ENCODE measurements around the gene PLLP. TPM values are rescaled to one million over a fixed set of nuclear protein-coding genes. Genes with fewer than 3 reads are reported as not detected.

PLLP gene
- total RNA-seq, 1 experiment from 2014 or later, result 3.1 TPM

DNA sequence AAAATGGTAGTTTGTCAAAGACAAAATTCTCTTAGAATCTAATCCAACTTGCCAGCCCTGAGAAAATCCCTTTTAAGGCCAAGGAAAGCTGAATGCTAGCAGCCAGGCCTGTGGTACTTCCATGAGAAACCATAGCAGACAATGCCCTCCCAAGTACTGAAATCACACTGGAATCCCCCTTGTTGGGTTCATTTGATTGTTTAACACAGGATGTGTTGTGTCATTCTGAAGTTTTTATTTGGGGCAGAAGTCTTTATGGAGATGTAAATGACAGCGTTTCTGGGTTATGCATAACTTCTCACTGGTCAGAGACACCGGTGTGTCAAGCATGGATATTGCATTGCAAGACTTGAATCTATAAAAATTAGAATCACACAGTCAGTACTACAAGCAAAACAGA, 45.4 kb downstream of the PLLP start (continued):
- TF ChIP-seq, protein P1, sequence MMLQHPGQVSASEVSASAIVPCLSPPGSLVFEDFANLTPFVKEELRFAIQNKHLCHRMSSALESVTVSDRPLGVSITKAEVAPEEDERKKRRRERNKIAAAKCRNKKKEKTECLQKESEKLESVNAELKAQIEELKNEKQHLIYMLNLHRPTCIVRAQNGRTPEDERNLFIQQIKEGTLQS (IDR thresholded peaks at IDR 0.05), result no peak
- TF ChIP-seq JUND (IDR thresholded peaks at IDR 0.05), result no peak

DNA sequence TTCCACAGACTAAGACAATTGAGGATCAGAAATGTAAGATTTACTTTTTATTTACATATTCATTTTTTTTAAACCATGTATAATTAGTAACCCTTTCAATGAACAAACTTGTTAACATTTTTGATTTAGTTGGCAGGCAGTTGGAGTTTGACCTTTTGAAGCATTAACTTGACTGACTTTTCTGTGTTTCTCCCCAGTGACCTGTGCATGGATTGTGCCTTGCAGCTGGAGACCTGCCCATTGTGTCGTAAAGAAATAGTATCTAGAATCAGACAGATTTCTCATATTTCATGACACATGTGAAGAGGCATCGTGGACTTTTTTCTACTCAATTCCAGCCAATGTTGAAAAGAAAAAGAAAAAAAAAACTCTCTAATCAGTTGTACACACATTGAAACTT, 45.8 kb downstream of the PLLP start:
- ChIA-PET POLR2A (no interaction called here), CTCF (no interaction called here), RAD21 (ENCODE audit: low non-redundant PET in 1 of 2, low total read pairs in 2 of 2, uncharacterized antibody in 2 of 2, unreplicated experiment in 2 of 2) (no interaction called here)
- Histone ChIP-seq H3K79me2 (ENCODE audit: insufficient read depth, low read length) (no peaks in the 10 kb centered on the region), H4K20me1 (ENCODE audit: insufficient read depth) (no peaks in the 10 kb centered on the region), H3K9me2 (ENCODE audit: insufficient read depth) (no peaks in the 10 kb centered on the region), H3K9ac (ENCODE audit: low read length) (no peak overlapping the region), H2AFZ (ENCODE audit: low read depth, low read length, poor library complexity, severe bottlenecking) (no peak overlapping the region), H3K9me3 (ENCODE audit: control insufficient read depth in 1 of 2, insufficient read depth in 1 of 2, low read depth in 1 of 2, low read length in 2 of 2) (no peaks in the 10 kb centered on the region), H3K4me2 (ENCODE audit: low read length) (no peak overlapping the region), H3K36me3 (ENCODE audit: control insufficient read depth in 1 of 2, insufficient read depth in 2 of 2, low read length in 2 of 2) (peaks cover 0 to 16% of the 10 kb centered on the region in 2 experiments; a peak in 2 of 4 replicates), H3K27me3 (ENCODE audit: insufficient read depth, low read length) (no peaks in the 10 kb centered on the region), H3K27ac (ENCODE audit: low read depth, low read length) (no peak overlapping the region), H3K4me1 (ENCODE audit: control insufficient read depth in 1 of 2, insufficient read depth in 2 of 2, low read length in 2 of 2) (peaks cover 0 to 13% of the 10 kb centered on the region in 2 experiments; a peak in 2 of 4 replicates), H3K4me3 (replicated peaks in 1 of 2; ENCODE audit: low read depth in 1 of 2, low read length in 2 of 2) (no peak overlapping the region)
- BruUV-seq (replicated peaks), result no TSS peak
- intact Hi-C loops (cut with micrococcal nuclease), result no loop called here
- no peak for DNase-seq (ENCODE audit: low read depth, low spot score)
- no peak for ATAC-seq
- TF ChIP-seq POLR2AphosphoS5 (IDR thresholded peaks at IDR 0.05; ENCODE audit: low read depth, low read length) (no peak), ZFX (IDR thresholded peaks at IDR 0.05) (no peak)
- TF ChIP-seq, protein P1 (IDR thresholded peaks at IDR 0.05), result no peak

DNA sequence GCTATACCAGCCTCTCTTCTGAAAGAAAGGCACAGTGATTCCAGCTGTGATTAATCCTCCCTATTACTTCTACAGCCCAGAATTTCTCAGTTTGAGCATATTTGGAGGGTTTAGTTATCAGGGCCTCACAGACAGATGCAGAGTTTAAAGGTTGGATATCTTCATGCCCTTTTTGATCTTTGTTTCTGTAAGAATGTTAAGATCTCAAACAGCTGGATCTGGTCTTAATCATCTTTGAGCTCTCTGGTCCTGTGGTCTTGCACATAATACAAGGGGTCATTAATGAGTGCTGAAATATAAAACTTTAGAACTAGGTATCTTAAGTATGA, 48.5 kb downstream of the PLLP start:
- no peaks in the 10 kb centered on the region for H4K20me1 ChIP-seq (ENCODE audit: insufficient read depth)
- H3K36me3 ChIP-seq (ENCODE audit: control insufficient read depth in 1 of 2, insufficient read depth in 2 of 2, low read length in 2 of 2), result peaks cover 12 to 32% of the 10 kb centered on the region in 2 experiments; a peak in 3 of 4 replicates
- no peaks in the 10 kb centered on the region for H3K79me2 ChIP-seq (ENCODE audit: insufficient read depth, low read length)
- DNase-seq (ENCODE audit: low read depth, low spot score) (no peak), ATAC-seq (no peak)
- intact Hi-C loops (cut with micrococcal nuclease), result no loop called here
- H3K27ac ChIP-seq (ENCODE audit: low read depth, low read length), result no peak overlapping the region
- H2AFZ ChIP-seq (ENCODE audit: low read depth, low read length, poor library complexity, severe bottlenecking), result no peak overlapping the region
- peaks cover 0 to 13% of the 10 kb centered on the region in 2 experiments; a peak in 2 of 4 replicates for H3K4me1 ChIP-seq (ENCODE audit: control insufficient read depth in 1 of 2, insufficient read depth in 2 of 2, low read length in 2 of 2)
- H3K9me3 ChIP-seq (ENCODE audit: control insufficient read depth in 1 of 2, insufficient read depth in 1 of 2, low read depth in 1 of 2, low read length in 2 of 2), result no peaks in the 10 kb centered on the region
- RAD21 ChIA-PET (ENCODE audit: low non-redundant PET in 1 of 2, low total read pairs in 2 of 2, uncharacterized antibody in 2 of 2, unreplicated experiment in 2 of 2), result no interaction called here
- H3K4me2 ChIP-seq (ENCODE audit: low read length), result peak overlapping the region; percentile 5; the same call in 1 of the 2 replicates
- H3K27me3 ChIP-seq (ENCODE audit: insufficient read depth, low read length), result no peaks in the 10 kb centered on the region
- CTCF ChIA-PET, result no interaction called here
- H3K9me2 ChIP-seq (ENCODE audit: insufficient read depth), result no peaks in the 10 kb centered on the region
- TF ChIP-seq POLR2A (IDR thresholded peaks at IDR 0.05; ENCODE audit: borderline replicate concordance, extremely low read depth, insufficient read depth, insufficient read length) (no peak), EZH2 (IDR thresholded peaks at IDR 0.05) (no peak), CEBPB (IDR thresholded peaks at IDR 0.05; ENCODE audit: low read depth) (no peak)
- no TSS peak for BruUV-seq (replicated peaks)
- POLR2A ChIA-PET, result interaction anchor here (0.6 kb wide), 1 partner anchor 89 kb away, joined by 4 read pairs; no protein-coding TSS in a partner anchor
- H3K9ac ChIP-seq (ENCODE audit: low read length), result no peak overlapping the region
- H3K4me3 ChIP-seq (replicated peaks in 1 of 2; ENCODE audit: low read depth in 1 of 2, low read length in 2 of 2), result no peak overlapping the region
